ENCODE data around the gene NKPD1. TPM values are rescaled to one million over a fixed set of nuclear protein-coding genes. Genes with fewer than 3 reads are reported as not detected.

The NKPD1 gene
- total and polyA plus RNA-seq, 2 experiments from 2014 or later, result 0.24 to 1.3 TPM

GRCh38 chr19:45150180-45150579 is 10.6 kb downstream of the NKPD1 start:
- H3K27me3 Mint-ChIP-seq (ENCODE audit: insufficient read depth, low read depth, poor library complexity), result peaks cover 54% of the 10 kb centered on the region
- no peak overlapping the region for H2AFZ ChIP-seq
- TF ChIP-seq EZH2phosphoT487 (IDR thresholded peaks at IDR 0.05; ENCODE audit: unreplicated experiment) (no peak), STAT1 (IDR thresholded peaks at IDR 0.05; ENCODE audit: unreplicated experiment) (no peak), ZNF114 (CRISPR knock-in tag; IDR thresholded peaks at IDR 0.05) (no peak), EZH2 (IDR thresholded peaks at IDR 0.05; ENCODE audit: low read depth, unreplicated experiment) (no peak), POLR2AphosphoS5 (IDR thresholded peaks at IDR 0.05; ENCODE audit: low read depth) (no peak)
- DNase-seq (ENCODE audit: low spot score) (no peak), ATAC-seq (no peak)
- H3K36me3 Mint-ChIP-seq (ENCODE audit: low read depth), result 0 out of 3 replicates have a peak, but pooled peaks cover 3% of the 10 kb centered on the region
- no peak overlapping the region for H3K27ac Mint-ChIP-seq
- no peak overlapping the region for H3K4me2 ChIP-seq
- H3K79me2 ChIP-seq (replicated peaks; ENCODE audit: insufficient read depth), result no peaks in the 10 kb centered on the region
- H3K27ac ChIP-seq (ENCODE audit: low read depth), result no peak overlapping the region
- no peaks in the 10 kb centered on the region for H3K9me2 ChIP-seq (ENCODE audit: insufficient read depth)
- no peaks in the 10 kb centered on the region; the same call in 1 of the 2 replicates for H4K20me1 ChIP-seq (replicated peaks; ENCODE audit: insufficient read depth)
- no peaks in the 10 kb centered on the region for H3K36me3 ChIP-seq (ENCODE audit: insufficient read depth)
- H3F3A ChIP-seq (replicated peaks; ENCODE audit: low read depth), result 0 out of 2 replicates have a peak, but pooled peaks cover 9% of the 10 kb centered on the region
- no peak overlapping the region for H3K4me3 ChIP-seq
- H3K4me1 ChIP-seq (ENCODE audit: insufficient read depth), result no peaks in the 10 kb centered on the region; the same call in 1 of the 2 replicates
- H3K4me3 Mint-ChIP-seq, result no peak overlapping the region
- peaks cover 11% of the 10 kb centered on the region for H3K4me1 Mint-ChIP-seq
- peaks cover 10% of the 10 kb centered on the region; the same call in 2 of the 3 replicates for H3K9me3 Mint-ChIP-seq
- H3K27me3 ChIP-seq (ENCODE audit: insufficient read depth), result peaks cover 43% of the 10 kb centered on the region

GRCh38 chr19:45149129-45149528 is 11.7 kb downstream of the NKPD1 start:
- Histone ChIP-seq H3K79me2 (replicated peaks; ENCODE audit: insufficient read depth) (no peaks in the 10 kb centered on the region), H3K4me1 (ENCODE audit: insufficient read depth) (no peaks in the 10 kb centered on the region; the same call in 1 of the 2 replicates), H3K9me2 (ENCODE audit: insufficient read depth) (no peaks in the 10 kb centered on the region), H3K4me2 (no peak overlapping the region), H2AFZ (no peak overlapping the region), H3K4me3 (no peak overlapping the region), H3K27me3 (ENCODE audit: insufficient read depth) (peaks cover 33% of the 10 kb centered on the region), H4K20me1 (replicated peaks; ENCODE audit: insufficient read depth) (no peaks in the 10 kb centered on the region; the same call in 1 of the 2 replicates), H3K36me3 (ENCODE audit: insufficient read depth) (no peaks in the 10 kb centered on the region), H3F3A (replicated peaks; ENCODE audit: low read depth) (0 out of 2 replicates have a peak, but pooled peaks cover 9% of the 10 kb centered on the region), H3K27ac (ENCODE audit: low read depth) (no peak overlapping the region)
- Mint-ChIP-seq H3K27ac (no peak overlapping the region), H3K9me3 (peaks cover 7% of the 10 kb centered on the region; the same call in 2 of the 3 replicates), H3K4me3 (no peak overlapping the region; the same call in 2 of the 3 replicates), H3K4me1 (peaks cover 8% of the 10 kb centered on the region), H3K36me3 (ENCODE audit: low read depth) (peaks cover 3% of the 10 kb centered on the region; the same call in 1 of the 3 replicates), H3K27me3 (ENCODE audit: insufficient read depth, low read depth, poor library complexity) (peaks cover 45% of the 10 kb centered on the region)
- no peak for DNase-seq (ENCODE audit: low spot score)
- no peak for ATAC-seq
- TF ChIP-seq ZNF331 (CRISPR knock-in tag; IDR thresholded peaks at IDR 0.05; ENCODE audit: low read depth), result no peak
- TF ChIP-seq STAT1 (IDR thresholded peaks at IDR 0.05; ENCODE audit: unreplicated experiment), result no peak
- no peak for TF ChIP-seq CREB1 (CRISPR knock-in tag; IDR thresholded peaks at IDR 0.05; ENCODE audit: low read depth)
- TF ChIP-seq, protein P1, sequence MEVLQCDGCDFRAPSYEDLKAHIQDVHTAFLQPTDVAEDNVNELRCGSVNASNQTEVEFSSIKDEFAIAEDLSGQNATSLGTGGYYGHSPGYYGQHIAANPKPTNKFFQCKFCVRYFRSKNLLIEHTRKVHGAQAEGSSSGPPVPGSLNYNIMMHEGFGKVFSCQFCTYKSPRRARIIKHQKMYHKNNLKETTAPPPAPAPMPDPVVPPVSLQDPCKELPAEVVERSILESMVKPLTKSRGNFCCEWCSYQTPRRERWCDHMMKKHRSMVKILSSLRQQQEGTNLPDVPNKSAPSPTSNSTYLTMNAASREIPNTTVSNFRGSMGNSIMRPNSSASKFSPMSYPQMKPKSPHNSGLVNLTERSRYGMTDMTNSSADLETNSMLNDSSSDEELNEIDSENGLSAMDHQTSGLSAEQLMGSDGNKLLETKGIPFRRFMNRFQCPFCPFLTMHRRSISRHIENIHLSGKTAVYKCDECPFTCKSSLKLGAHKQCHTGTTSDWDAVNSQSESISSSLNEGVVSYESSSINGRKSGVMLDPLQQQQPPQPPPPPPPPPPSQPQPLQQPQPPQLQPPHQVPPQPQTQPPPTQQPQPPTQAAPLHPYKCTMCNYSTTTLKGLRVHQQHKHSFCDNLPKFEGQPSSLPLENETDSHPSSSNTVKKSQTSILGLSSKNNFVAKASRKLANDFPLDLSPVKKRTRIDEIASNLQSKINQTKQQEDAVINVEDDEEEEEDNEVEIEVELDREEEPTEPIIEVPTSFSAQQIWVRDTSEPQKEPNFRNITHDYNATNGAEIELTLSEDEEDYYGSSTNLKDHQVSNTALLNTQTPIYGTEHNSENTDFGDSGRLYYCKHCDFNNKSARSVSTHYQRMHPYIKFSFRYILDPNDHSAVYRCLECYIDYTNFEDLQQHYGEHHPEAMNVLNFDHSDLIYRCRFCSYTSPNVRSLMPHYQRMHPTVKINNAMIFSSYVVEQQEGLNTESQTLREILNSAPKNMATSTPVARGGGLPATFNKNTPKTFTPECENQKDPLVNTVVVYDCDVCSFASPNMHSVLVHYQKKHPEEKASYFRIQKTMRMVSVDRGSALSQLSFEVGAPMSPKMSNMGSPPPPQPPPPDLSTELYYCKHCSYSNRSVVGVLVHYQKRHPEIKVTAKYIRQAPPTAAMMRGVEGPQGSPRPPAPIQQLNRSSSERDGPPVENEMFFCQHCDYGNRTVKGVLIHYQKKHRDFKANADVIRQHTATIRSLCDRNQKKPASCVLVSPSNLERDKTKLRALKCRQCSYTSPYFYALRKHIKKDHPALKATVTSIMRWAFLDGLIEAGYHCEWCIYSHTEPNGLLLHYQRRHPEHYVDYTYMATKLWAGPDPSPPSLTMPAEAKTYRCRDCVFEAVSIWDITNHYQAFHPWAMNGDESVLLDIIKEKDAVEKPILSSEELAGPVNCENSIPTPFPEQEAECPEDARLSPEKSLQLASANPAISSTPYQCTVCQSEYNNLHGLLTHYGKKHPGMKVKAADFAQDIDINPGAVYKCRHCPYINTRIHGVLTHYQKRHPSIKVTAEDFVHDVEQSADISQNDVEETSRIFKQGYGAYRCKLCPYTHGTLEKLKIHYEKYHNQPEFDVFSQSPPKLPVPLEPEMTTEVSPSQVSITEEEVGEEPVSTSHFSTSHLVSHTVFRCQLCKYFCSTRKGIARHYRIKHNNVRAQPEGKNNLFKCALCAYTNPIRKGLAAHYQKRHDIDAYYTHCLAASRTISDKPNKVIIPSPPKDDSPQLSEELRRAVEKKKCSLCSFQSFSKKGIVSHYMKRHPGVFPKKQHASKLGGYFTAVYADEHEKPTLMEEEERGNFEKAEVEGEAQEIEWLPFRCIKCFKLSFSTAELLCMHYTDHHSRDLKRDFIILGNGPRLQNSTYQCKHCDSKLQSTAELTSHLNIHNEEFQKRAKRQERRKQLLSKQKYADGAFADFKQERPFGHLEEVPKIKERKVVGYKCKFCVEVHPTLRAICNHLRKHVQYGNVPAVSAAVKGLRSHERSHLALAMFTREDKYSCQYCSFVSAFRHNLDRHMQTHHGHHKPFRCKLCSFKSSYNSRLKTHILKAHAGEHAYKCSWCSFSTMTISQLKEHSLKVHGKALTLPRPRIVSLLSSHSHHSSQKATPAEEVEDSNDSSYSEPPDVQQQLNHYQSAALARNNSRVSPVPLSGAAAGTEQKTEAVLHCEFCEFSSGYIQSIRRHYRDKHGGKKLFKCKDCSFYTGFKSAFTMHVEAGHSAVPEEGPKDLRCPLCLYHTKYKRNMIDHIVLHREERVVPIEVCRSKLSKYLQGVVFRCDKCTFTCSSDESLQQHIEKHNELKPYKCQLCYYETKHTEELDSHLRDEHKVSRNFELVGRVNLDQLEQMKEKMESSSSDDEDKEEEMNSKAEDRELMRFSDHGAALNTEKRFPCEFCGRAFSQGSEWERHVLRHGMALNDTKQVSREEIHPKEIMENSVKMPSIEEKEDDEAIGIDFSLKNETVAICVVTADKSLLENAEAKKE (CRISPR knock-in tag; IDR thresholded peaks at IDR 0.05), result no peak
- no peak for TF ChIP-seq REST (IDR thresholded peaks at IDR 0.05; ENCODE audit: unreplicated experiment)
